GM13977 (cell line): ENCODE data around the gene BCL7A.

Source experiments
- DNase-seq: peaks from one replicate; pipeline ENCODE4 v3.0.0; 2012; ENCODE audit warnings: low spot score
- CTCF ChIP-seq: IDR thresholded peaks from 2 replicates; pipeline ENCODE4 v1.5.1; 2012; ENCODE audit warnings: mild to moderate bottlenecking, control low read depth; ENCODE audit not compliant: insufficient read depth; ENCODE audit errors: extremely low read depth, missing control alignments
- in situ Hi-C: fragments of 300-500 bp; cut with MboI; formaldehyde crosslinking; loops from one replicate; pipeline ENCODE4 v1.12.0; 2022; ENCODE audit warnings: low sequenced_read_pairs, low pct_unique_long_range_greater_than_20kb, mixed read lengths, inconsistent platforms; ENCODE audit not compliant: unreplicated experiment

Gene BCL7A

GRCh38 chr12:122081697-122082221, 60.1 kb downstream of the BCL7A start:
- in situ Hi-C loops, result no loop called here
- peak; percentile 59 for DNase-seq
- no peak for TF ChIP-seq CTCF

- in situ Hi-C loops, result no loop called here
- no peak for TF ChIP-seq CTCF
- no peak for DNase-seq
These were observed 61.1 kb downstream of the BCL7A start for GRCh38 chr12:122082621-122083356.

GRCh38 chr12:122084857-122085405, 63.2 kb downstream of the BCL7A start:
- no peak for DNase-seq
- in situ Hi-C loops, result no loop called here
- TF ChIP-seq CTCF, result no peak

GRCh38 chr12:122085591-122085990, 63.9 kb downstream of the BCL7A start:
- no peak for DNase-seq
- no peak for TF ChIP-seq CTCF
- in situ Hi-C loops, result no loop called here

- DNase-seq, result no peak
- TF ChIP-seq CTCF, result no peak
- in situ Hi-C loops, result no loop called here
These were observed 64.4 kb downstream of the BCL7A start for GRCh38 chr12:122086116-122086515.

GRCh38 chr12:122086641-122087285, 65.1 kb downstream of the BCL7A start:
- DNase-seq, result no peak
- no peak for TF ChIP-seq CTCF
- in situ Hi-C loops, result no loop called here
